ENCODE measurements around the gene USP32.
"Not testable (repeated sequence)": the region's sequence is repeated elsewhere in the genome, so short reads cannot be mapped to it uniquely, and the experiment has no call there.

Gene USP32

DNA sequence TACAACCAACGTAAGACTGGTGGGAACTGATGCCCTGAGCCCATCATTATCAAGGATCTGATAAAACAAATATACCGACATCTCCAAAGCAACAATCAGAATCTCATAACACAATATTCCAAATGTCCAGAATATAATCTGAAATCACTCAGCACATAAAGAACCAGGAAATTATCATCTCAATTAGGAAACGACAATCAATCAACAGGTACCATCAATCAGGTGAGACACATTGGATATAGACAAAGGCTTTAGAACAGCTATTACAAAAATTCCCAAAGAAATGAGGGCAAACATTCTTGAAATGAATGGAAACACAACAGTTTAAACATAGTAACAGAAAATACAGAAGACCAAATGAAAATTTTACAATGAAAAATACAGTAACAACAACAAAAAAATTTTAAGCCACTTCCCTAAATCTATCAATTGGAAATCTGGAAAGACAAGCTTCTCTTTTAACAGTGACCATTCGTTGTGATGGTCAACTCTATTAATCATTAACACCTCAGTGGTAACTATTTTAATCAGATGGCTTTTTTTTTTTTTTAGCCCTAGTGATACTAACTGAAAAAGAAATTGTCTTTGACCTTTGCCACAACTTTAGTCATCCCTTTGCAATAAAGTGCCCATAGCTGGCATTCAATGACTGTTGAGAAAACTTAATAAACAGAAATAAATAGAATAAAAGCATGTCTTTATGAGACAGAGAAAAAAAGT, 70.4 kb downstream of the USP32 start:
- H3K4me1 ChIP-seq (ENCODE audit: insufficient read depth, insufficient read length): no peaks in the 10 kb centered on the region
- no peak for TF ChIP-seq SUZ12 (IDR thresholded peaks at IDR 0.05; ENCODE audit: extremely low read depth, insufficient read depth, insufficient read length)
- no peak for TF ChIP-seq ZNF274 (IDR thresholded peaks at IDR 0.05; ENCODE audit: low read depth, low read length)
- no peak for TF ChIP-seq YY1 (IDR thresholded peaks at IDR 0.05; ENCODE audit: insufficient read depth, insufficient read length)
- H3K4me3 ChIP-seq (ENCODE audit: insufficient read length, low read depth): no peak overlapping the region
- no peaks in the 10 kb centered on the region for H3K27me3 ChIP-seq (ENCODE audit: insufficient read depth, insufficient read length)
- DNase-seq (ENCODE audit: low read depth, low spot score): no peak
- H3K9ac ChIP-seq (ENCODE audit: insufficient read length, low read depth): no peak overlapping the region
- no peaks in the 10 kb centered on the region for H3K9me3 ChIP-seq (ENCODE audit: insufficient read depth, low read length)
- H3K36me3 ChIP-seq (ENCODE audit: insufficient read depth, insufficient read length, low read length): peaks cover 2% of the 10 kb centered on the region

DNA sequence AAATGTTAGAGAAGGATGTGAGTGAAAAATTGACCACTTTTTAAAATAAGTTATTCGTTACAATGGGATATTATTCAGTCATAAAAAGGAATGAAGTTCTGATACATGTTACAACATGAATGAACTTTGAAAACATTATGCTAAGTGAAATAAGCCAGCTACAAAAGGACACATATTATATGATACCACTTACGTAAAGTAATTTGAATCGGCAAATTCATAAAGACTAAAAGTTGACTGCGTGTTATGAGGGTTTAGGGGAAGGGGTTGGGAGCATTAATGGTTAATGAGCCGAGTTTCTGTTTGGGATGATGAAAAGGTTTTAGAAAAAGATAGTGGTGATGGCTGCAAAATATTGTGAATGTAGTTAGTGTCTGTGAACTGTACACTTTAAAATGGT, 73.1 kb downstream of the USP32 start:
- no peaks in the 10 kb centered on the region for H3K4me1 ChIP-seq (ENCODE audit: insufficient read depth, insufficient read length)
- H3K9me3 ChIP-seq (ENCODE audit: insufficient read depth, low read length): no peaks in the 10 kb centered on the region
- H3K36me3 ChIP-seq (ENCODE audit: insufficient read depth, insufficient read length, low read length): no peaks in the 10 kb centered on the region
- no peaks in the 10 kb centered on the region for H3K27me3 ChIP-seq (ENCODE audit: insufficient read depth, insufficient read length)
- TF ChIP-seq ZNF274 (IDR thresholded peaks at IDR 0.05; ENCODE audit: low read depth, low read length) (no peak), SUZ12 (IDR thresholded peaks at IDR 0.05; ENCODE audit: extremely low read depth, insufficient read depth, insufficient read length) (no peak), YY1 (IDR thresholded peaks at IDR 0.05; ENCODE audit: insufficient read depth, insufficient read length) (no peak)
- H3K9ac ChIP-seq (ENCODE audit: insufficient read length, low read depth): no peak overlapping the region
- no peak for DNase-seq (ENCODE audit: low read depth, low spot score)
- H3K4me3 ChIP-seq (ENCODE audit: insufficient read length, low read depth): no peak overlapping the region

DNA sequence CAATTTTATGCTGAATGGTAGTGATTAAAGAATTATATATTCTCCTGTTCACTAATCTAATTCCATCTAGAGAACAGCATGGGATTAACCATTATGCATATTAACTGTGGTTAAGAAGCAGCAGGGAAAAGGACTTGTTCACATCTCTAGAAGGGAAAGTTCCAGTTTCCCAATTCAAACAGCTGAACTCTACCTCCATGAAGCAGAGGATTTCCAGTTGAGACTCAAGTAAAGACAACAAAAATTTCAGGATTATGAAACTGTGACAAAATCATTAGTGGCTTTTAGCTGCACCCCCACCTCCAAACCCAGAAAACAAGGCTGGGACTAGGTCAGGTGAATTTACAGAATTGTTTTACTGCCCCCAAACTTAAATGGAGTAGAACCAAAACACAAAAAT, 73.6 kb downstream of the USP32 start:
- Histone ChIP-seq H3K9me3 (ENCODE audit: insufficient read depth, low read length) (no peaks in the 10 kb centered on the region), H3K27me3 (ENCODE audit: insufficient read depth, insufficient read length) (no peaks in the 10 kb centered on the region), H3K4me3 (ENCODE audit: insufficient read length, low read depth) (no peak overlapping the region), H3K36me3 (ENCODE audit: insufficient read depth, insufficient read length, low read length) (no peaks in the 10 kb centered on the region), H3K9ac (ENCODE audit: insufficient read length, low read depth) (no peak overlapping the region), H3K4me1 (ENCODE audit: insufficient read depth, insufficient read length) (no peaks in the 10 kb centered on the region)
- DNase-seq (ENCODE audit: low read depth, low spot score): no peak
- TF ChIP-seq SUZ12 (IDR thresholded peaks at IDR 0.05; ENCODE audit: extremely low read depth, insufficient read depth, insufficient read length) (no peak), ZNF274 (IDR thresholded peaks at IDR 0.05; ENCODE audit: low read depth, low read length) (no peak), YY1 (IDR thresholded peaks at IDR 0.05; ENCODE audit: insufficient read depth, insufficient read length) (no peak)

DNA sequence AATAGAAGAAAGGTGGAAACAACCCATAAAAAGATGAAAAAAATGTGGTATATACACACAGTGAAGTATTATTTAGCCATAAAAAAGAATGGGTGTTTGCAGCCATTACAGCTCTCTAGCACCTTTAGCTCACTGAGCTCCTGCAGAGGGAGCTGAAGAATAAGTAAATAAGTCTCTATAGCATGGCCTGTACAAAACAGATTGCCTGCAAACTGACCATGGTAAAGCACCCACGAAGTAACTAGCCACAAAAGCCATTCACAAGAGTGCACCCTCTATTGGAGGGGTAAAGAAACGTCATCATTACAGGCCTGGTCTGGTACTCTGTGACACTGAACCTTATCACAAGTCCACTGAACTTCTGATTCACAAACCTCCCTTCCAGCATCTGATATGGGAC, 76.3 kb downstream of the USP32 start:
- no peaks in the 10 kb centered on the region for H3K4me1 ChIP-seq (ENCODE audit: insufficient read depth, insufficient read length)
- DNase-seq (ENCODE audit: low read depth, low spot score): no peak
- no peak for TF ChIP-seq SUZ12 (IDR thresholded peaks at IDR 0.05; ENCODE audit: extremely low read depth, insufficient read depth, insufficient read length)
- TF ChIP-seq ZNF274 (IDR thresholded peaks at IDR 0.05; ENCODE audit: low read depth, low read length): no peak
- no peak for TF ChIP-seq YY1 (IDR thresholded peaks at IDR 0.05; ENCODE audit: insufficient read depth, insufficient read length)
- H3K36me3 ChIP-seq (ENCODE audit: insufficient read depth, insufficient read length, low read length): no peaks in the 10 kb centered on the region
- no peaks in the 10 kb centered on the region for H3K9me3 ChIP-seq (ENCODE audit: insufficient read depth, low read length)
- H3K27me3 ChIP-seq (ENCODE audit: insufficient read depth, insufficient read length): no peaks in the 10 kb centered on the region
- H3K9ac ChIP-seq (ENCODE audit: insufficient read length, low read depth): no peak overlapping the region
- no peak overlapping the region for H3K4me3 ChIP-seq (ENCODE audit: insufficient read length, low read depth)

DNA sequence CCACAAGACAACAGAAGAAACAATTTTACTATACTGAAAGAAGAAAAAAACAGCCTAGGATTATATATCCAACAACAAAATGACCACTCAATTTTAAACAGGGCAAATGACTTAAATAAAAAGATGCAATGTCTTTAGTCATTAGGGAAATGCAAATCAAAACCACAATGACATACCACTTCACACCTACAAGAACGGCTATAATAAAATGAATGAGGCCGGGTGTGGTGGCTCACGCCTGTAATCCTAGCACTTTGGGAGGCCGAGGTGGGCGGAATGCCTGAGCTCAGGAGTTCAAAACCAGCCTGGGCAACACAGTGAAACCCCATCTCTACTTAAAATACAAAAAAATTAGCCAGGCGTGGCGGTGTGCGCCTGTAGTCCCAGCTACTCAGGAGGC, 77.0 kb downstream of the USP32 start:
- not testable (repeated sequence) for H3K9me3 ChIP-seq (ENCODE audit: insufficient read depth, low read length); H3K4me1 ChIP-seq (ENCODE audit: insufficient read depth, insufficient read length); H3K36me3 ChIP-seq (ENCODE audit: insufficient read depth, insufficient read length, low read length); H3K9ac ChIP-seq (ENCODE audit: insufficient read length, low read depth); H3K4me3 ChIP-seq (ENCODE audit: insufficient read length, low read depth); DNase-seq (ENCODE audit: low read depth, low spot score); H3K27me3 ChIP-seq (ENCODE audit: insufficient read depth, insufficient read length)

DNA sequence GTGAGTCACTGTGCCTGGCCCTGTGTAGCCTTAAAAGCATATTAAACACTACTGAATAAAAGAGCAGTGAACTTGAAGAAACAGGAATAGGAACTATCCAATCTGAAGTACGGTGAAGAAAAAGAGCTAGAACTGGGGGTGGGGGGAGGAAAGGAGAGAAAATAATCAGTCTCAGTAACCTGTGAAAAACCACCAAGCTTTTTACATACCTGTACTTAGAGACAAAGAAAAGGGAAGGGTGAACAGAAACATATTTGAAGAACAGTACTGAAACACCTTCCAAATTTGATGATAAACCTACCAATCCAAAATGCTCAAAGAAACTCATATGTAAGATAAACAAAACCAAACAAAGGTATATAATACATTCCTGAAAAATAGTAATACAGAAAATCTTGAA, 77.5 kb downstream of the USP32 start:
- Histone ChIP-seq H3K36me3 (ENCODE audit: insufficient read depth, insufficient read length, low read length) (no peaks in the 10 kb centered on the region), H3K4me1 (ENCODE audit: insufficient read depth, insufficient read length) (no peaks in the 10 kb centered on the region), H3K4me3 (ENCODE audit: insufficient read length, low read depth) (no peak overlapping the region), H3K27me3 (ENCODE audit: insufficient read depth, insufficient read length) (no peaks in the 10 kb centered on the region), H3K9ac (ENCODE audit: insufficient read length, low read depth) (no peak overlapping the region), H3K9me3 (ENCODE audit: insufficient read depth, low read length) (no peaks in the 10 kb centered on the region)
- no peak for TF ChIP-seq YY1 (IDR thresholded peaks at IDR 0.05; ENCODE audit: insufficient read depth, insufficient read length)
- TF ChIP-seq ZNF274 (IDR thresholded peaks at IDR 0.05; ENCODE audit: low read depth, low read length): no peak
- TF ChIP-seq SUZ12 (IDR thresholded peaks at IDR 0.05; ENCODE audit: extremely low read depth, insufficient read depth, insufficient read length): no peak
- DNase-seq (ENCODE audit: low read depth, low spot score): no peak

DNA sequence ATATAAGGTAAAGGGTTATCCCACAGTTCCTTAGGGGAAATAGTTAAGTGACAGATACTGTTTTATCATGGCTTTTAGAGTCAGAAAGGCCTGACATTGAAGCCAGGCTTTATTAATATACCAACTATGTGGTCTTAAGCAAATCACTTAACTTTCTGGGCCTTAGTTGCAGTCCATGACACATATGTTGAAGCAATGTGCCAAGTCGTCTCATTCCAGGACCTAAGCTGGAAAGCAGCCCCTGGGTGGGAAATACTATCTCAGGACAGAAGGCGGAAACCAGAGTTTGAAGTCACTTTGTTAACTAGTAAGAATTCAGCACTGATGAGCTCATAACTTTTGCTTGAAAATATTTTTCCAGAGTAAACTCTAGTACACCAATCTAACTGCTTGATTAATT, 80.0 kb downstream of the USP32 start:
- H3K4me3 ChIP-seq (ENCODE audit: insufficient read length, low read depth): no peak overlapping the region
- TF ChIP-seq YY1 (IDR thresholded peaks at IDR 0.05; ENCODE audit: insufficient read depth, insufficient read length): no peak
- TF ChIP-seq ZNF274 (IDR thresholded peaks at IDR 0.05; ENCODE audit: low read depth, low read length): no peak
- TF ChIP-seq SUZ12 (IDR thresholded peaks at IDR 0.05; ENCODE audit: extremely low read depth, insufficient read depth, insufficient read length): no peak
- no peaks in the 10 kb centered on the region for H3K27me3 ChIP-seq (ENCODE audit: insufficient read depth, insufficient read length)
- peaks cover 3% of the 10 kb centered on the region for H3K4me1 ChIP-seq (ENCODE audit: insufficient read depth, insufficient read length)
- H3K9me3 ChIP-seq (ENCODE audit: insufficient read depth, low read length): no peaks in the 10 kb centered on the region
- no peak for DNase-seq (ENCODE audit: low read depth, low spot score)
- H3K9ac ChIP-seq (ENCODE audit: insufficient read length, low read depth): no peak overlapping the region
- peaks cover 6% of the 10 kb centered on the region for H3K36me3 ChIP-seq (ENCODE audit: insufficient read depth, insufficient read length, low read length)
